ENCODE measurements around the gene IQSEC3. TPM values are rescaled to one million over a fixed set of nuclear protein-coding genes. Genes with fewer than 3 reads are reported as not detected.
"Not testable (repeated sequence)": the region's sequence is repeated elsewhere in the genome, so short reads cannot be mapped to it uniquely, and the experiment has no call there.

The IQSEC3 gene
- polyA plus RNA-seq: 2.7 TPM
- long read RNA-seq, donor 1: 0 reads
- long read RNA-seq, donor 2: 0 reads
- long read RNA-seq, donor 3: 0 reads
- long read RNA-seq, donor 4: 0 reads
- long read RNA-seq, donor 5, partial matches to known transcripts: 0 of 1 reads
- long read RNA-seq, donor 5, other reads (novel, unspliced or antisense): 0 of 1 reads
- long read RNA-seq, donor 6: 0 reads
- long read RNA-seq, donor 7: 0 reads
- long read RNA-seq, donor 8: 0 reads
- long read RNA-seq, donor 9: 0 reads
- long read RNA-seq, donor 10: 0 reads
- long read RNA-seq, donor 11: 0 reads

GRCh38 chr12:66428-66781, at the start of gene IQSEC3:
TSS of gene IQSEC3 (plus strand) at chr12:66767. CDS start at chr12:66883, 116 bp downstream.
- WGBS (ENCODE audit: insufficient coverage, low lambda C conversion rate): no CpG with 5 or more reads among the region's 27 CpGs
- H3K9me3 ChIP-seq (ENCODE audit: control insufficient read depth, low read depth, low read length); H3K27ac ChIP-seq (ENCODE audit: low read length); H3K4me3 ChIP-seq (ENCODE audit: low read length); DNase-seq; H3K27me3 ChIP-seq (ENCODE audit: control insufficient read depth, insufficient read depth, low read length); H3K36me3 ChIP-seq (ENCODE audit: control insufficient read depth, insufficient read depth, low read length); H3K4me1 ChIP-seq (ENCODE audit: control insufficient read depth, insufficient read depth, low read length): not testable (repeated sequence)

- WGBS (ENCODE audit: insufficient coverage, low lambda C conversion rate): no CpG with 5 or more reads among the region's 23 CpGs
- not testable (repeated sequence) for H3K27me3 ChIP-seq (ENCODE audit: control insufficient read depth, insufficient read depth, low read length); H3K27ac ChIP-seq (ENCODE audit: low read length); H3K4me3 ChIP-seq (ENCODE audit: low read length); H3K9me3 ChIP-seq (ENCODE audit: control insufficient read depth, low read depth, low read length); H3K4me1 ChIP-seq (ENCODE audit: control insufficient read depth, insufficient read depth, low read length); DNase-seq
- H3K36me3 ChIP-seq (ENCODE audit: control insufficient read depth, insufficient read depth, low read length): peaks cover 24% of the 10 kb centered on the region
Observed at GRCh38 chr12:17370-18340, 48.9 kb upstream of the IQSEC3 start.

GRCh38 chr12:18821-19567, 47.6 kb upstream of the IQSEC3 start:
- H3K9me3 ChIP-seq (ENCODE audit: control insufficient read depth, low read depth, low read length); H3K27ac ChIP-seq (ENCODE audit: low read length); DNase-seq; H3K4me3 ChIP-seq (ENCODE audit: low read length); H3K4me1 ChIP-seq (ENCODE audit: control insufficient read depth, insufficient read depth, low read length); H3K27me3 ChIP-seq (ENCODE audit: control insufficient read depth, insufficient read depth, low read length): not testable (repeated sequence)
- no CpG with 5 or more reads among the region's 26 CpGs for WGBS (ENCODE audit: insufficient coverage, low lambda C conversion rate)
- peaks cover 25% of the 10 kb centered on the region for H3K36me3 ChIP-seq (ENCODE audit: control insufficient read depth, insufficient read depth, low read length)

- H3K4me3 ChIP-seq (ENCODE audit: low read length); H3K9me3 ChIP-seq (ENCODE audit: control insufficient read depth, low read depth, low read length); H3K4me1 ChIP-seq (ENCODE audit: control insufficient read depth, insufficient read depth, low read length); DNase-seq; H3K27ac ChIP-seq (ENCODE audit: low read length); H3K27me3 ChIP-seq (ENCODE audit: control insufficient read depth, insufficient read depth, low read length): not testable (repeated sequence)
- H3K36me3 ChIP-seq (ENCODE audit: control insufficient read depth, insufficient read depth, low read length): peaks cover 25% of the 10 kb centered on the region
- no CpG with 5 or more reads among the region's 11 CpGs for WGBS (ENCODE audit: insufficient coverage, low lambda C conversion rate)
Observed at GRCh38 chr12:19906-20305, 46.7 kb upstream of the IQSEC3 start.

GRCh38 chr12:20757-21156, 45.8 kb upstream of the IQSEC3 start:
- no peak for DNase-seq
- Histone ChIP-seq H3K4me3 (ENCODE audit: low read length) (no peak overlapping the region), H3K27ac (ENCODE audit: low read length) (no peak overlapping the region), H3K4me1 (ENCODE audit: control insufficient read depth, insufficient read depth, low read length) (no peaks in the 10 kb centered on the region), H3K36me3 (ENCODE audit: control insufficient read depth, insufficient read depth, low read length) (peaks cover 25% of the 10 kb centered on the region), H3K27me3 (ENCODE audit: control insufficient read depth, insufficient read depth, low read length) (no peaks in the 10 kb centered on the region), H3K9me3 (ENCODE audit: control insufficient read depth, low read depth, low read length) (no peaks in the 10 kb centered on the region)
- WGBS (ENCODE audit: insufficient coverage, low lambda C conversion rate): no CpG with 5 or more reads among the region's 6 CpGs

- Histone ChIP-seq H3K36me3 (ENCODE audit: control insufficient read depth, insufficient read depth, low read length) (peaks cover 25% of the 10 kb centered on the region), H3K27ac (ENCODE audit: low read length) (no peak overlapping the region), H3K9me3 (ENCODE audit: control insufficient read depth, low read depth, low read length) (no peaks in the 10 kb centered on the region), H3K27me3 (ENCODE audit: control insufficient read depth, insufficient read depth, low read length) (no peaks in the 10 kb centered on the region), H3K4me3 (ENCODE audit: low read length) (no peak overlapping the region), H3K4me1 (ENCODE audit: control insufficient read depth, insufficient read depth, low read length) (no peaks in the 10 kb centered on the region)
- WGBS (ENCODE audit: insufficient coverage, low lambda C conversion rate): no CpG with 5 or more reads among the region's 18 CpGs
- no peak for DNase-seq
Observed at GRCh38 chr12:21301-22189, 45.0 kb upstream of the IQSEC3 start.

GRCh38 chr12:22190-22529, 44.4 kb upstream of the IQSEC3 start:
- Histone ChIP-seq H3K4me3 (ENCODE audit: low read length) (no peak overlapping the region), H3K4me1 (ENCODE audit: control insufficient read depth, insufficient read depth, low read length) (no peaks in the 10 kb centered on the region), H3K36me3 (ENCODE audit: control insufficient read depth, insufficient read depth, low read length) (peaks cover 25% of the 10 kb centered on the region), H3K27me3 (ENCODE audit: control insufficient read depth, insufficient read depth, low read length) (no peaks in the 10 kb centered on the region), H3K27ac (ENCODE audit: low read length) (no peak overlapping the region), H3K9me3 (ENCODE audit: control insufficient read depth, low read depth, low read length) (no peaks in the 10 kb centered on the region)
- DNase-seq: no peak
- 50% methylated on average over 2 of the region's 4 CpGs for WGBS (ENCODE audit: insufficient coverage, low lambda C conversion rate)

- no peak overlapping the region for H3K4me3 ChIP-seq (ENCODE audit: low read length)
- no peaks in the 10 kb centered on the region for H3K9me3 ChIP-seq (ENCODE audit: control insufficient read depth, low read depth, low read length)
- no peak overlapping the region for H3K27ac ChIP-seq (ENCODE audit: low read length)
- H3K36me3 ChIP-seq (ENCODE audit: control insufficient read depth, insufficient read depth, low read length): peaks cover 25% of the 10 kb centered on the region
- WGBS (ENCODE audit: insufficient coverage, low lambda C conversion rate): no CpG with 5 or more reads among the region's 12 CpGs
- no peaks in the 10 kb centered on the region for H3K4me1 ChIP-seq (ENCODE audit: control insufficient read depth, insufficient read depth, low read length)
- H3K27me3 ChIP-seq (ENCODE audit: control insufficient read depth, insufficient read depth, low read length): no peaks in the 10 kb centered on the region
- DNase-seq: no peak
Observed at GRCh38 chr12:22530-23201, 43.9 kb upstream of the IQSEC3 start.

GRCh38 chr12:27904-28303, 38.7 kb upstream of the IQSEC3 start:
- H3K27me3 ChIP-seq (ENCODE audit: control insufficient read depth, insufficient read depth, low read length); H3K27ac ChIP-seq (ENCODE audit: low read length); DNase-seq; H3K36me3 ChIP-seq (ENCODE audit: control insufficient read depth, insufficient read depth, low read length); H3K9me3 ChIP-seq (ENCODE audit: control insufficient read depth, low read depth, low read length); H3K4me1 ChIP-seq (ENCODE audit: control insufficient read depth, insufficient read depth, low read length); H3K4me3 ChIP-seq (ENCODE audit: low read length): not testable (repeated sequence)
- WGBS (ENCODE audit: insufficient coverage, low lambda C conversion rate): no CpG with 5 or more reads among the region's 5 CpGs
